ENCODE results near the gene CHL1.

- TF ChIP-seq CTCF (IDR thresholded peaks at IDR 0.05) = no peak
- TF ChIP-seq POLR2A (IDR thresholded peaks at IDR 0.05) = no peak
These were observed 253.1 kb downstream of the CHL1 start for GRCh38 chr3:449711-450110.

Data from body of pancreas (tissue), 4 donors.